Fibroblast of lung (primary cell): ENCODE data around the gene IL1RAPL2.

Experiments used
- CTCF ChIP-seq, 2 donors: IDR thresholded peaks in 1 of 2; conservative IDR thresholded peaks in 1 of 2; 1 replicate in 1 of 2; 2 replicates in 1 of 2; pipeline ENCODE4 v1.5.1; 2011 to 2012; ENCODE audit warnings: low read length in 2 of 2, control low read depth in 1 of 2, inconsistent platforms in 1 of 2, low read depth in 1 of 2, mild to moderate bottlenecking in 1 of 2
- EZH2 ChIP-seq: IDR thresholded peaks from 2 replicates; pipeline ENCODE4 v1.5.1; 2012; ENCODE audit warnings: low read length, control low read depth, mild to moderate bottlenecking; ENCODE audit errors: missing control alignments

- no peak for TF ChIP-seq CTCF (conservative IDR thresholded peaks at IDR 0.05 in 1 of 2, IDR thresholded peaks at IDR 0.05 in 1 of 2; ENCODE audit: low read depth in 1 of 2, low read length in 2 of 2)
- TF ChIP-seq EZH2: no peak
Measured at GRCh38 chrX:105150557-105150956, 584.6 kb downstream of the IL1RAPL2 start.
